GM18870 (cell line): ENCODE data around the gene LRMDA.
"Not testable (repeated sequence)": the region's sequence is repeated elsewhere in the genome, so short reads cannot be mapped to it uniquely, and the experiment has no call there.

Experiments
- ATAC-seq: cut with Tn5 transposase; IDR thresholded peaks from one replicate; pipeline ENCODE4 v1.9.1; 2021; ENCODE audit warnings: moderate library complexity; ENCODE audit not compliant: unreplicated experiment

Gene LRMDA

DNA sequence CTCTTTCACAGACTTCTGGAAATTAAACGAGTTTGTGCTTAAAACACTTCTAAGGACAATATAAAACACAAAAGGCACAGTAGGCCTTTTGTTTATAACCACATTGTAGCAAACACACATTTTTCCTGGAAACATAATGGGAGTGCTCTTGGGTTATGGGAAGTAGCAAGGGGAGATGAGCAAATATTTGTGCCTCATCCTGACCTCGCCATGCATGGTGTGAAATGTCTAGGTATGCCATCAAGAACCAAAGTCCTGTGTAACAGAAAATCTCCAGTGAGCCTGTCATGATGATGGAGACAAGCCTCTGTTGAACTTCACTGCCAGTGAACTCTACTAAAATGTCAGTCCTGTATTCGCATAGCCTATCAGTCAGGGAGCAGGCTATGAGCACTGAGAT is 1029.6 kb downstream of the LRMDA start:
- ATAC-seq, result no peak

DNA sequence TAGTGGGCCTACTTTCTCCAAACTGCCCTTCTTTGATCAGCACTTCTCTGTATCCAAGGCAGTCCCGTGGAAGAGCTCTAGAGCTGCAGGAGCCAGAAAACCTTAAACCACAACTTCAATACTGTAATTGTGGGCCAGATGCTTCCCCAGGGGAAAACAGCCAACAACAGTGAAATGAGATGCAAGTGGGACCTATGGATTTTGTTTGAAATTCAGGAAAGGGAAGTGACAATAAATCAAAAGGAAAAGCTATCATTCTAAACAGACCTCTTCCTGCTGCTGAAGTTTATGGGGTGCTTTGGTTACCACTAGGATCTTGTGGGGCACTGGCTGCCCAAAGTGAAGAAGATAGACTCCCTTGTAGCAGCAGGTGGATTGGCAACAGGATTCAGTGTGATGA is 1031.7 kb downstream of the LRMDA start:
- ATAC-seq, result no peak

DNA sequence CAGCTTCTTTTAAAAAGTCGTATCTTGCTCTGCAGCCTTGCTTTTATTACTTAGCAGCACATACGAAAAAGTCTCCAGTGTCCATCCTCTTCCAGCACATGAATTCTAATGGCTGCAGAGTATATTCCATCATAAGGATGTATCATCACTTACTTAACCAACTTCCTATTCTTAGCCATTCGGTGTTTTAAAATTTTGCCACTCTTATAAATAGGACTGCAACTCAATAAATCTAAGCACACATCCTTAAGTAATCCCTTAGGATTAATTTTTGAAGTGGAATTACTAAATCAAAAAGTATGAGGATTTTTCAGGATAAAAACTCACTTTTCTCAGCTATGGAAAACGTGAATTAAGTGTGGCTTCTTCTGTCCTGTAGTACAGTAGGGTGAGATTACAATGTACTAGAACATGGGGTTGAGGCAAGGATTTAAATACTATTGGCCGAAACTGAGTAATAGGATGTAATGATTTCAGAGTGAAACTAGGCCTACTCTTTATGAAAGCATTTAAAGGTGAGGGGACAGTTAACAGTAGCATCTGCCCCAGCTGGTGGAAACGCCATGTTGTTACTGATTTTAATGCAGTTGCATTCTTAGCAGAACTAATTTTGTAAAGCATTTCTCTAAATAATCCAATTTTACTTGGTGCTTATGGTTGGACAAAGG is 1035.5 kb downstream of the LRMDA start:
- ATAC-seq, result no peak

DNA sequence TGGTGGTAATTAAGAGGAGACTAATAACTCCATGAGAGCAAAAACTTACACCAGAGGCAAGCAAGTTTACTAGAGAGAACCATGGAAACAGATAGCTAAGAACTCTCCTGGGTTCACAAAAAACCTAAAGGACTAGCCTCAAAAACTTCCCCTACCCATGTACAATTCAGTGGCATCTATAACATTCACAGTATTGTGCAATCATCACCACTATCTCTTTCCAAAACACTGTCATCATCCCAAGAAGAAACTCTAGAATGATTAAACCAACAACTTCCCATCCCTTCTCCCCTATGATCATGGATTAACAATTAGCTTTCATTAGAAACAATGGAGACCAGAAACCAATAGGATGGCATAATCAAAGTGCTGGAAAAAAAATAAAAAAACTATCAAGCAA is 1038.3 kb downstream of the LRMDA start:
- ATAC-seq, result no peak

DNA sequence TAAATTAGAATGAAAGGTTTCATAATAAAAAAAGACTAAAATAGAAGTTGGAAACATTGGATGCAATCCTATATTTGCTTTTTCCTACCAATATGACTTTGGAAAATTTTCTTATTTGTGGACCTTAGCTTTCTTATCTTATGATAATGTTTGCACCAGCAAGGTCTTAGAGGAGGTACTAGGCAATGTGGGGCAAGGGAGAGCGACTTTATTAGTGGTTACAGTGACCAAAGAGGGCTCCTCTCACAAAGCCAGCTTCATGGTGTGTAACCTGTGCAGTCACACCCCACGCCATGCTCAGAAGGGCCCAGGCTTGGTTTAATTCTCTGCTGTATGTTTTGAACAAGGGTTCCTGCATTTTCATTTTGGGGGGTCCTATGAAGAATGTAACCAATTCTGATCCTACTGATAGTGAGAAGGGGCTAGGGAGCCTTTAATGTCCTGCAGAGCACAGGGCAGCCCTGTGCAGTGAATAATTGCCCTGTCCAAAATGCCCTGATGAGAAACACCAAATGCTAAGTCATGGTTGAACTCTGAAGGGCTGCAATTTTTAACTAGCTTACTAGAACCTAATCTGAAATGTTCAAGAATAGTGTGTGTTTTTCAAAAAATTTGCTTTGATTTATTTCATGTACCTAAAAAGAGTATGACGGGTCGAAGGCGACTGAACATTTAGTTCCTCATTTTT is 1047.8 kb downstream of the LRMDA start:
- no peak for ATAC-seq

DNA sequence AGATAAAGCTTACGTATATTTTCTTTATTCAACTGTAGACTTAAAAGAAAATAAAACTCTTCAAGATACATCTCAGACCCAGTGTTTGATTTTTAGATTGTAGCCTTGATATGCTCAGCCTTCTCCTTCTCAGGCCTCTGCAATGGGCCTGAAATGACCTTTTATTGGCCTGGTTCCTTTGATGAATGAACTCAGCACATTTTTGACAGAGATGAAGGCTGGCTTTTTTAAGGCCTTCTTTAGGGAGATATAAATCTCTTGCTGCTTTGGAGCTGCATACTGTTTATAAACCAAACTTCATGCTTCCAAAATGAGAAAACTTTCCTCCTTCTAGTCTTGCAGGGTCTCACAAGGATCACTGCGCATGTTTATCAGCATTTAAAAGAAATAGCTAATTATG is 1049.8 kb downstream of the LRMDA start:
- ATAC-seq, result no peak

DNA sequence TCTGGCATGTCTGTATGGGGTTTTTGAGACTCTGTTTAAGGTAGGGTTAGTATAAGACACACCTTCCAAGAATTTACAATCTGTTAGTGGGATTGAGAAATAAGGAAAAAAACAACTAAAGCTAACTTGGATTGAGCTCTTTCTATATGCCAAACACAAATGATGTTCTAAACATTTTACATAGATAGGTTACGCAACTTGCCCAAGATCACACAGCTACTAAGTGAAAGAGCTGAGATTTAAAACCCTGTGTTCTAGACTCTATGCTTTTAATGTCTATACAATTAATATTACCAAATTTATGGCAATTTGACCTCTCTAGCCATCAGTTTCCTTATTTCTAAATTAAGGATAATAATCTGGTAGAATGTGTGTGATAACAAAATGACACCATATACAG is 1056.2 kb downstream of the LRMDA start:
- ATAC-seq, result no peak

DNA sequence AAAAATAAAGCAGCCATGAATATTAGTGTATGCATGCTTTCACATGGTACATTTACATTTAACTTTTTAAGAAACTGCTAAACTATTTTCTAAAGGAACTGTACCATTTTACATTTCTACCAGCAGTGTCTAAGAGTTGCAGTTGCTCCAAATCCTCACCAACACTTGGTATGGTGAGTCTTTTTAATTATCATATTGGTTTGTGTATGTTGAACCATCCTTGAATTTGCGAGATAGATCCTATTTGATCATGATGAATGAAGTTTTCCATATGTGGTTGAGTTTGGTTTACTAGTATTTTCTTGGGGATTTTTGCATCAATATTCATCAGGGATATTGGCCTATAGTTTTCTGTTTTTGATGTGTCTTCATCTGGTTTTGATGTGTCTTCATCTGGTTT is 1057.2 kb downstream of the LRMDA start:
- no peak for ATAC-seq

DNA sequence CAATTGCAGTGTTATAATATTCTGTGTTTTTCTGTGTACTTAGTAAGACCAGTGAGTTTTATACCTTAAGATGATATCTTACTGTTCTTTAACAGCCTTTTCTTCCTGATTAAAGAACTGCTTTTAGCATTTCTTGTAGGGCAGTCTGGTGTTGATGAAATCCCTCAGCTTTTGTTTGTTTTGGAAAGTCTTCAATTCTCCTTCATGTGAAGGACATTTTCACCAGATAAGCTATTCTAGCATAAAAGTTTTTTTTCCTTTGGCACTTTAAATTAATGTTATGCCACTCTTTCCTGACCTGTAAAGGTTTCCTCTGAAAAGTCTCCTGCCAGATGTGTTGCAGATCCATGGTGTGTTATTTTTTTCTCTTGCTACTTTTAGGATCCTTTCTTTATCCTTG is 1059.8 kb downstream of the LRMDA start:
- no peak for ATAC-seq

DNA sequence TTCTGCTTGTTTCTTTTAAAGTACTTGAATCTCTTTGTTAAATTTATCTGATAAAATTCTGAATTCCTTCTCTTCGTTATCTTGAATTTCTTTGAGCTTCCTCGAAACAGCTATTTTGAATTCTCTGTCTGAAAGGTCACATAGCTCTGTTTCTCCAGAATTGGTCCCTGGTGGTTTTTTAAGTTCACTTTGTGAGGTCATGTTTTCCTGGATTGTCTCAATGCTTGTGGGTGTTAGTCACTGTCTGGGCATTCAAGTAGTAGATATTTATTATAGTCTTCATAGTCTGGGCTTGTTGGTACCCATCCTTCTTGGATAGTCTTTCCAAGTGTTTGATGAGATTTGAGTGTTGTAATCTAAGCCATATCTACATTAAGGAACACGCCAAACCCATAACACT is 1060.6 kb downstream of the LRMDA start:
- ATAC-seq, result no peak

DNA sequence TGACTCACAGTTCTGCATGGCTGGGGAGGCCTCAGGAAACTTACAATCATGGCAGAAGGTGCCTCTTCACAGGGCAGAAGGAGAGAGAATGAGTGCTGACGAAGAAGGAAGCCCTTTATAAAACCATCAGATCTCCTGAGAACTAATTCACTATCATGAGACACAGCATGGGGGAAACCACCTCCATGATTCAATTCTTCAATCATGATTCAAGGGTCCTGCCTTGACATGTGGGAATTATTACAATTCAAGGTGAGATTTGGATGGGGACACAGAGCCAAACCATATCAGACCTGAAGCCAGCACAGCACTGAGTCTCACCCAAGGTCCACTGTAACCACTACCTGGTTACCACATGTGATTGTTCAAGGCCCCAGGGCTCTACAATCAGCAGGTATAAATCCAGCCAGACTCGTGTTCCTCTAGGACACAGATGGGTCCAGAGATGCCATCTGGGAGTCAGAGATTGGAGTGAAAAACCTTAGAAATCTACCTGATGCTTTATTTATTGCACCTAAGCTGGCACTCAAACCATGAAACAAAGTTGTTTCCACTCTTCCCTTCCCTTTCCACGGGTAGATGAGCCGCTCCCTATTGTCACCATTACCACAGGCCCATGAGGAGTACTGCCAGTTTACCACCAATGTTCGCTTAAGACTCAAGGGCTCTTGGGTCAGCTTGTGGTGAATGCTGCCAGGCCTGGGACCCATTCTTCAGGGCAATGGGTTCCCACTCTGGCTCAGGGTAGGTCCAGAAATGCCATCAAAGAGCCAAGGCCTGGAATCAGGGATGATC is 1061.5 kb downstream of the LRMDA start:
- ATAC-seq, result no peak

DNA sequence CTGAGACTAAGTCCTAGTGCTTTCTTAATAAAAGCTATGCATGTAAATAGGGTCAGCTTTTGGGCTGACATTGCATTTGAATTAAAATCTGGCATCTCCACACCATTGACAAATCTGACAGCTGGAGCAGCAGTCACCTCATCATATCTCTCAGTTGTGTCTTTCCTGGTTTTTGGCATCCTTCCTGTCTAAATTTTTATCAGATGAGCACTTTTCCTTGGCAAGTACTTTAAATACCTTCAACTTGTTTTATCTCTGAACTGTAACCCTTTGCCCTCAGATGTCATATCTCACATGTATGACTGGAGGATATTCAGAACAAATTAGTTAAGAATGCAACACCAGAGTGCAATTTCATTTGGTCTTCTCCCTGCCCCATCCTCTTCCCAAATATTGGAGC is 1066.2 kb downstream of the LRMDA start:
- no peak for ATAC-seq

DNA sequence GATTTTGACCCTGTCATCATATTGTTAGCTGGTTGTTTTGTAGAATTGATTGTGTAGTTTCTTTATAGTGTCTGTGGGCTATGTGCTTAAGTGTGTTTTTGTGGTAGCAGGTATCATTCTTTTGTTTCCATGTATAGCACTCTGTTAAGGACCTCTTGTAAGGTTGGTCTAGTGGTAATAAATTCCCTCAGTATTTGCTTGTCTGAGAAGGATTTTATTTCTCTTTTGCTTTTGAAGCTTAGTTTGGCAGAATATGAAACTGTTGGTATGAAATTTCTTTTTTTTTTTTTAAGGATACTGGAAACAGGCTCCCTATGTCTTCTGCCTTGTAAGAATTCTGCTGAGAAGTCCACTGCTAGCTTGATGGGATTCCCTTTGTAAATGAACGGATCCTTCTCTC is 1073.4 kb downstream of the LRMDA start:
- no peak for ATAC-seq

DNA sequence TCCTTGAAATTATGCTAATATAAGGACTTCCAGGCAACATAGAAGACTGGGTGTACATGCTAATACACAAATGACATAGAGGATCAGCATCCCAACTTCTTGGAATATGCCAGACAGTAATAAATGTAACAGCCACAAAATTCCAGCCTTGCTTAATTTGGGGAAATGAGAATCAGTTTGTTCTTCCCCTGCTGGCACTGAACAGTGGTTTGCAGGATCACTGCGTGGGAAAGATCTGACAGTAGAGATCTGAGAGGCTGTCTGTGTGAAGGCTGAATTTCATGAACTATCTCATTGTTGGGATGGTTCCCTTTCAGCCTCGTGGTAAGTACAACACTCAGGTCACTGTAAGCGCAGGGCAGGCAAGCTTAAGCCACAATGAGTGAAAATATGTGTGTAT is 1078.0 kb downstream of the LRMDA start:
- ATAC-seq, result no peak

DNA sequence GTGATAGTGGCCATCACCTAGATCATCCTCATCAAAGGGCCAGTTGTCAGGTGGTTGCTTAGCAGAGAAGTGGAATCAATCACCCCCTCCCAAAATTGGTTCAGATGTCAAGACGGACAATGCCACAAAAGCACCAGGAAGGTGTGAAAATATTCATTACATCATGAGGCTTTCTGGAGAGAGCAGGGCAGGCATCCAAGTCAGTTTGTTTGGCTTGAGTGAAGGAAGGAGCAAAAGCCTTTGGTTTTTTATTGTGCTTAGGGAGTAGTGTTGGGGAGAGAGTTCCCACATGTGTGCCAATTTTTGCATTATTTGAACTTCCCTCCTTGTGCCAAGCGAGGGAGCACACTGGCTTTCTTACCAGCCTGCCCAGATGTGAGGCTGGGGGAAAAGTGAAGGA is 1082.9 kb downstream of the LRMDA start:
- ATAC-seq, result no peak

DNA sequence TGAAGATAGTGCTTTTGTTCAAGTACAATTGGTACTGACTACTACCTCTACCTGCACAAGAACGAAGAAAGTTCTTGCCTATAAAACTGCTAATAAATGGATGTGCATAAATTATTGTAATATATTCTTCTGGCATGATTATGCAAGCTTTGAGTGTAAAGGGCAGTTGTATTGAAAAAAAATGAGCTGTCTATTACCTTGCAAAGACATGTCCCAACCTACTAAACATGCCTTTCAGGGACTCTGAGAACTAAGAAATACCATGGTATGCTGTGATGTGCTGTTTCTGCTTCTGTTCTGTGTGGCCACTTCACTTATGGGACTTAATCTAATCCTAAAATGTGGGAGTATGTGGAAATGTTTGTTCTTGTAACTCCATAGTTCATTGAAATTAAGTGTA is 1083.4 kb downstream of the LRMDA start:
- ATAC-seq, result no peak

DNA sequence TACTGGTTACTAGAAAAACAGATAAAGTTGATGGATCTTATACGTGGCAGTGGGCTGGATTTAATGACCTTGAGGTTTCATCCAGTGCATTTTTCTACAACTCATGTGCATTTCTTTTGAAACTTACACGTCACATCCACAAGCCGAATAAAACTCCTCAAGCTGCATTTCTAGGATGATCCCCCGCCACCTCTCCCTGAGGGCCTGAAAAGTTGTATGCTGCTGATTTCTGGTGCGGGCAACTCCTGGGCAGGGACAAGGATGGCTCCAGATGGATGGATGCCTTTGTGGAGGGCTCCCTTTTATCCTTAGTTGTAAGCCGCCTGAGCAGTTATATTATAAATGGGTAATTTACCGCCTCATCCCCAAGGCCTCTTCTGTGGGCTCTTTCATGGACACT is 1091.1 kb downstream of the LRMDA start:
- ATAC-seq, result no peak

DNA sequence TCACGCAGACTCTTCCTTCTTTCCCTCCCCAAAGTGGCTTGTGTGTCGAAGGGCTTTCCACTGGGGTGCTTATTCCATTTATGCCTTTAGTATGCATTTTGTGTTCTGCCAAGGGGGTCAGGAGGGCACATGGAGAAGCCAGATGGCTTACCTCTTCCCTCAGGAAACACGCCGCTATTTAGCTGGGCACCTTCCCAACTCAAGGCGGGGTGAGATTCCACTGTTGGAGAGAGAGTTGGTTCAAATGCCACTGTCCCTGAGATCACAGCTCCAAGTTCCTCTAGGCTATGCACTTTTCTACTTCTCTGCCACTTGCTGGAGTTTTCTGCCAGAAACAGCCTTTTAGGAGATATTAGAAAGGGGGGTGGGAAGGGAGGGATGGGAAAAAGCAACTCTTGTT is 1091.8 kb downstream of the LRMDA start:
- no peak for ATAC-seq

DNA sequence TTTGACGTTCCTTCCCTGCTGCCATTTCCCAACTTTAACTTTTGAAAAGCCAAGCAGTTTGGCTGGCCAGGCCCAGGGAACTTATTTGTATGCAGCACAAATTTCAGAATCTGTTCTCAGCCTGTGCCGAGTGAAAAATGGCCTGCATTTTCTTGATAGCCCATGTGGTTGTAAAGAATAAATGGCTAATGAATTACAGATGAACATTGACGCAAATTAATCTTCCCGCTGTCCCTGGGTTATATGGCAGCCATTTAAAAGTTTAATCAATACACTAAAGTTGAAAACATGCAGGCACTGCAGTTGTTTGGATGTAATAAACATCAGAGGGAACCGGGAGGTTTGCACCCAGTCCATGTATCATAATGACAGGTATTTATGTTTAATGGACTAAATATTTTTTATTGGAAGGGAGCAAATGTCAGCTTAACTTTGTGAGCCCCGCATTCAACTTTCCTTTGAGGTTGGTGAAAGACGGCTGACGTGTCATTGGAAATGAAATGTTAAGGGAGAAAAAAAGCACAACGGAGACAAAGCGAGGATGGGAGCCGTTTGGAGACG is 1092.4 kb downstream of the LRMDA start:
- no peak for ATAC-seq

DNA sequence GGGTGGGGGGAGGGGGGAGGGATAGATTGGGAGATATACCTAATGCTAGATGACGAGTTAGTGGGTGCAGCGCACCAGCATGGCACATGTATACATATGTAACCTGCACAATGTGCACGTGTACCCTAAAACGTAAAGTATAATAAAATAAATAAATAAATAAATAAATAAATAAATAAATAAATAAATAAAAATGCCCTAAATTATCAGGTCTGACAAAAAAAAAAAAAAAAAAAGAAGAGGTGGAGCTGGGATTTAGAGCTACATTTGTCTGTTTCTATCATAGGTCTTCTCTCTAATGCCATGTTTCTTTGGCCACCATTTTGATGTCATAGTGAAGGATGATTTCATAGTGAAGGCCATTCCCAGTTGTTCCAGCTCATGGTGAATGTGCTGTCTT is 1095.4 kb downstream of the LRMDA start:
- ATAC-seq, result not testable (repeated sequence)

DNA sequence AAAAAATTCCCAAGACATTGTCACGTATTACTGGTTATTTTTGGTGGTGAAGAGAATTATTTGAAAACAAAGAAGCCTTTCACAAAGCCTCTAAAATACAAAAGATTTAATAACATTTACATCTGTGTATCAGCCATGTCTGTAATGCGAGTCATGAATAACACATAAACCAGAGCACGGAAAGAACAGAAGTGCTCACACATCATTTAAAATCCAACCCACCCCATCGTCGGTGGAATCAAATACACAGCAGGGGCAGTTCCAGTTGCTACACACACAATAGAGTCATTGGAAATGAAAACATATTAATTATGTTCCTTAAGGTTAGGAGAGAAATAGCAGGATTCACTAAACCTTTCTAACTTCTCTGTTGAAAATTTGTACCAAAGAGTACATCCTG is 1108.9 kb downstream of the LRMDA start:
- no peak for ATAC-seq

DNA sequence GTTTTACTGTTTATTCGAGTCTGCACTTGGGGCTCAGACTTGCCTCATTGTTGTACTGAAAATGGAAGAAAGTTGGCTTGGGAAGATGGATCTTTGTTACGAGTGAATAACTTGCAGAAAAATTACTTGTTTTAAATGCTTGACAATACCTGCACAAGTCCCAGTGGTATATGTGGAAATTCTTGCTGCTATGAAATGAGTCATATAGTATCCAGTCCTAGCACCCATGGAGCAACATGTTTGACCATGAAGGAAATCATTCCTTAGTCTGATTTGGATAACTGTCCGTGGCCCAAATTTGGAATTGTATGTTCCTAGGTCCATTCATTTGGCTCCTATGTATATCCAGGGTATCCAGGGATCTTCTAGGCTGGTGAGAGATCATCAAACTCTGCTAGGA is 1109.4 kb downstream of the LRMDA start:
- ATAC-seq, result no peak
